ENCODE measurements around the gene SGCD.

Gene SGCD

GRCh38 chr5:156815988-156816599 is 489.1 kb downstream of the SGCD start:
- no peak for DNase-seq

Data from activated CD4-positive, CD25-positive, alpha-beta regulatory T cell treated with anti-CD3 and anti-CD28 coated beads, Interleukin-2, amount 50 U/mL, for 72 hours (primary cell).